Measurements from ENCODE around the gene CPM. TPM values are rescaled to one million over a fixed set of nuclear protein-coding genes. Genes with fewer than 3 reads are reported as not detected.
"Not testable (repeated sequence)": the region's sequence is repeated elsewhere in the genome, so short reads cannot be mapped to it uniquely, and the experiment has no call there.

CPM gene
- polyA plus RNA-seq, 2 of the 4 experiments (the other 2 are of a cell fraction) = 3.7 to 6.8 TPM

- POLR2A ChIA-PET = interaction anchor here (0.5 to 3.4 kb wide), 3 partner anchors 13 to 134 kb away, joined by 4 to 21 read pairs (median 5); partner anchors contain the start of gene MDM2
Measured at GRCh38 chr12:68821357-68822188, 111.4 kb downstream of the CPM start.

GRCh38 chr12:68819481-68819880, 113.5 kb downstream of the CPM start:
- H3K4me2 ChIP-seq; H3K4me3 ChIP-seq; H3K9me3 ChIP-seq; H3K27ac ChIP-seq; ATAC-seq; FAIRE-seq; DNase-seq (ENCODE audit: low read depth in 1 of 2, low spot score in 1 of 2); H3K4me1 ChIP-seq: not testable (repeated sequence)
- CTCF ChIA-PET = interaction anchor here (0.9 to 3.5 kb wide), 2 partner anchors 11 kb away, joined by 3 to 28 read pairs; partner anchors contain the start of gene MDM2
- POLR2A ChIA-PET = interaction anchor here (0.9 to 3.4 kb wide), 3 partner anchors 11 to 73 kb away, joined by 3 to 21 read pairs (median 3); partner anchors contain the start of genes MDM2 and SLC35E3
- WGBS (ENCODE audit: missing lambda C conversion rate) = 96% methylated on average over 13 of the region's 13 CpGs

More at GRCh38 chr12:68821357-68822188, 111.4 kb downstream of the CPM start:
- FAIRE-seq (no peak), ATAC-seq (peak; percentile 62 to 65; a peak in 5 of 6 replicates), DNase-seq (ENCODE audit: low read depth in 1 of 2, low spot score in 1 of 2) (no peak)
- 94% methylated on average over 6 of the region's 6 CpGs for WGBS (ENCODE audit: missing lambda C conversion rate)
- CTCF ChIA-PET = interaction anchor here (0.7 to 3.5 kb wide), 3 partner anchors 9 to 573 kb away, joined by 3 to 28 read pairs (median 5); no protein-coding TSS in a partner anchor
- Histone ChIP-seq H3K27ac (no peak overlapping the region), H3K4me3 (no peak overlapping the region), H3K4me1 (peaks cover under 1% of the 10 kb centered on the region; the same call in 2 of the 3 replicates), H3K9me3 (no peaks in the 10 kb centered on the region), H3K4me2 (no peak overlapping the region)
- no peak for TF ChIP-seq CBX8 (IDR thresholded peaks at IDR 0.05)

- no peak overlapping the region for H3K4me3 ChIP-seq
- 94% methylated on average over 8 of the region's 8 CpGs for WGBS (ENCODE audit: missing lambda C conversion rate)
- POLR2A ChIA-PET = interaction anchor here (1.1 to 1.3 kb wide), 2 partner anchors 12 to 13 kb away, joined by 4 to 5 read pairs; no protein-coding TSS in a partner anchor
- H3K4me2 ChIP-seq = peak overlapping the region; percentile 76; the same call in 1 of the 3 replicates
- CTCF ChIA-PET = interaction anchor here (0.6 to 2.6 kb wide), 3 partner anchors 8 to 41 kb away, joined by 3 to 21 read pairs (median 8); partner anchors contain the start of gene MDM2
- FAIRE-seq (no peak), ATAC-seq (no peak), DNase-seq (ENCODE audit: low read depth in 1 of 2, low spot score in 1 of 2) (no peak)
- peaks cover 34% of the 10 kb centered on the region; the same call in 2 of the 3 replicates for H3K4me1 ChIP-seq
- TF ChIP-seq CEBPB (IDR thresholded peaks at IDR 0.05) = 0 out of 4 replicates have a peak, but pooled peaks of 1 of the 2 experiments have one; percentile 19
- TF ChIP-seq JUNB (IDR thresholded peaks at IDR 0.05) = no peak
- H3K27ac ChIP-seq = no peak overlapping the region
- H3K9me3 ChIP-seq = no peaks in the 10 kb centered on the region
Measured at GRCh38 chr12:68815928-68816800, 116.8 kb downstream of the CPM start.

GRCh38 chr12:68815232-68815927, 117.6 kb downstream of the CPM start:
- FAIRE-seq = no peak
- Histone ChIP-seq H3K4me1 (peaks cover 40% of the 10 kb centered on the region; the same call in 2 of the 3 replicates), H3K4me3 (no peak overlapping the region), H3K4me2 (peak overlapping the region; percentile 76; the same call in 2 of the 3 replicates), H3K9me3 (no peaks in the 10 kb centered on the region), H3K27ac (no peak overlapping the region)
- WGBS (ENCODE audit: missing lambda C conversion rate) = 85% methylated on average over 5 of the region's 5 CpGs
- ATAC-seq = peak in 1 of 2 experiments; percentile 31; a peak in 1 of 6 replicates
- POLR2A ChIA-PET = interaction anchor here (1.1 kb wide), 1 partner anchor 13 kb away, joined by 5 read pairs; no protein-coding TSS in a partner anchor
- no peak for DNase-seq (ENCODE audit: low read depth in 1 of 2, low spot score in 1 of 2)
- CTCF ChIA-PET = interaction anchor here (1.1 to 1.9 kb wide), 3 partner anchors 15 to 53 kb away, joined by 3 to 5 read pairs (median 4); no protein-coding TSS in a partner anchor
- TF ChIP-seq ZSCAN20 (CRISPR knock-in tag; IDR thresholded peaks at IDR 0.05) = no peak
- TF ChIP-seq RNF2 (IDR thresholded peaks at IDR 0.05; ENCODE audit: borderline replicate concordance, low read depth) = no peak
- TF ChIP-seq KDM5A (IDR thresholded peaks at IDR 0.05) = no peak
- TF ChIP-seq FOSL2 (IDR thresholded peaks at IDR 0.05) = no peak
- no peak for TF ChIP-seq FOSL2 (CRISPR knock-in tag; IDR thresholded peaks at IDR 0.05)
- no peak for TF ChIP-seq ATOH8 (CRISPR knock-in tag; IDR thresholded peaks at IDR 0.05; ENCODE audit: low read depth)
- no peak for TF ChIP-seq ESRRA (IDR thresholded peaks at IDR 0.05; ENCODE audit: borderline replicate concordance, low read length)
- TF ChIP-seq HOXB13 (CRISPR knock-in tag; IDR thresholded peaks at IDR 0.05; ENCODE audit: low read depth) = no peak
- TF ChIP-seq MAX (IDR thresholded peaks at IDR 0.05) = no peak
- TF ChIP-seq ELK1 (IDR thresholded peaks at IDR 0.05; ENCODE audit: low read depth, low read length) = no peak
- TF ChIP-seq SREBF2 (IDR thresholded peaks at IDR 0.05) = no peak
- no peak for TF ChIP-seq MAFK (IDR thresholded peaks at IDR 0.05; ENCODE audit: partially characterized antibody)

Measured in A549 (cell line).